ENCODE results near the gene LSM3. TPM values are rescaled to one million over a fixed set of nuclear protein-coding genes. Genes with fewer than 3 reads are reported as not detected.

The LSM3 gene
- total and polyA plus RNA-seq, 9 of the 15 experiments (the other 6 are each of a cell fraction or from before 2014, with no cell fraction given): 33.8 to 203 (median 61.2) TPM

GRCh38 chr3:14178247-14179113 lies at the start of gene LSM3, which contains the start of gene XPC (continued):
- TF ChIP-seq ZMIZ1 (IDR thresholded peaks at IDR 0.05; ENCODE audit: low read depth in 2 of 2, low read length in 2 of 2) (peak in 1 of 2 experiments; percentile 79; a peak in 2 of 4 replicates), ZNF280B (CRISPR knock-in tag; IDR thresholded peaks at IDR 0.05) (no peak), KAT8 (IDR thresholded peaks at IDR 0.05; ENCODE audit: low read depth) (no peak), E2F5 (CRISPR knock-in tag; IDR thresholded peaks at IDR 0.05) (0 out of 2 replicates have a peak, but pooled peaks have one; percentile 75), RREB1 (CRISPR knock-in tag; IDR thresholded peaks at IDR 0.05) (peak; percentile 82; the same call in 1 of the 2 replicates), ZBTB9 (CRISPR knock-in tag; IDR thresholded peaks at IDR 0.05) (0 out of 2 replicates have a peak, but pooled peaks have one; percentile 70), HCFC1 (IDR thresholded peaks at IDR 0.05; ENCODE audit: low read depth, low read length) (peak; percentile 54), ETV1 (tag; conservative IDR thresholded peaks at IDR 0.05; ENCODE audit: low read depth) (peak; percentile 99), YY1 (IDR thresholded peaks at IDR 0.05; ENCODE audit: borderline replicate concordance in 1 of 3, control insufficient read depth in 1 of 3, extremely low read depth in 1 of 3, insufficient read depth in 3 of 3, insufficient read length in 1 of 3, insufficient replicate concordance in 2 of 3, low read depth in 1 of 3, low read length in 2 of 3) (peak; percentile 73 to 97 (median 91)), TGIF2 (CRISPR knock-in tag; IDR thresholded peaks at IDR 0.05) (peak; percentile 94), LCOR (CRISPR knock-in tag; IDR thresholded peaks at IDR 0.05) (peak; percentile 92)

All from K562 (cell line).